Prostate gland (tissue), 2 donors: ENCODE results near the gene GAB2. TPM values are rescaled to one million over a fixed set of nuclear protein-coding genes. Genes with fewer than 3 reads are reported as not detected.

ENCODE experiments used
- DNase-seq: peaks from one replicate; pipeline ENCODE4 v3.0.0-alpha.2; 2019; ENCODE audit warnings: low spot score
- H3K27ac ChIP-seq, 2 donors: fragments of 200-600 bp; sonication (generic); 2 replicates each; pipeline ENCODE4 v1.5.1; 2017 to 2019
- H3K27me3 ChIP-seq: fragments of 200-600 bp; sonication (generic); replicated peaks from 2 replicates; pipeline ENCODE4 v1.5.1; 2019; ENCODE audit not compliant: insufficient read depth
- H3K36me3 ChIP-seq, 2 donors: fragments of 200-600 bp; sonication (generic); 1 replicate in 1 of 2; 2 replicates in 1 of 2; pipeline versions ENCODE4 v1.5.1 to v1.8.1; 2017 to 2019
- H3K4me1 ChIP-seq: fragments of 200-600 bp; sonication (generic); replicated peaks from 2 replicates; pipeline ENCODE4 v1.5.1; 2019
- H3K4me3 ChIP-seq, 2 donors: fragments of 200-600 bp; sonication (generic); 2 replicates each; pipeline ENCODE4 v1.5.1; 2017 to 2019
- H3K9me3 ChIP-seq: fragments of 200-600 bp; sonication (generic); 2 replicates; pipeline ENCODE4 v1.5.1; 2017
- CTCF ChIP-seq, 4 experiments: fragments of 200-600 bp in 2 of 4; fragments of 450-650 bp in 2 of 4; sonication (generic) in 2 of 4; IDR thresholded peaks; 1 replicate in 3 of 4; 2 replicates in 1 of 4; pipeline ENCODE4 v1.5.1; 2016 to 2019; ENCODE audit warnings: antibody characterized with exemption in 4 of 4, mild to moderate bottlenecking in 2 of 4, moderate library complexity in 2 of 4
- POLR2A ChIP-seq: fragments of 450-650 bp; IDR thresholded peaks from one replicate; pipeline ENCODE4 v1.6.1; 2016; ENCODE audit warnings: antibody characterized with exemption, mild to moderate bottlenecking
- POLR2AphosphoS5 ChIP-seq: sonication (generic); formaldehyde crosslinking; IDR thresholded peaks from one replicate; pipeline ENCODE4 v1.6.1; 2017; ENCODE audit warnings: antibody characterized with exemption
- WGBS: methylation state at CpG from one replicate; pipeline ENCODE4 v1.1.5; 2018; 5-methylcytosine and 5-hydroxymethylcytosine counted together
- intact Hi-C: fragments of 100-400 bp; cut with DNase I; formaldehyde crosslinking; loops from one replicate; pipeline ENCODE4 v1.14.2; 2022
- total RNA-seq, 2 donors: library from RNA; depleted of rRNA; stranded (reverse); fragments of >200 nt; gene quantifications; one replicate each; pipeline ENCODE4 v1.1.0, GENCODE V29; 2016

GAB2 gene
- total RNA-seq, 2 donors from 2014 or later, result 7.4 to 12.8 TPM

DNA sequence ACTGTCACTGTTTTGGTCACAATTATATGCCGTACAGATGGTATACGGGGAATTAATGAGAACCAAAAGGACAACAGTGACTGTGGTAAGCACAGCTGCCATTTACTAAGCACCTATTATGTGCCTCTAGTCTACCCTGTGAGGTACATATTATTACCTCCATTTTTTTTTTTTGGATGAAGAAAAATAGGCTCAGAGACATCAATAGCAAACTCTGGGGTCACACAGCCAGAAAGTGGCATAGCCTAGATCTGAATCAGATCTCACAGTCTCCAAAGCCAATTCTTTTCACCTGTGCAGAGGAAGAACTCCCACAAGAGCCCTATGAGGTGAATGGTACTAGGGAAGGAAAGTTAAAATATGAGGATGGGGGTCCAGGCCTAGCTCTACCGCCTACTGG lies 160.0 kb downstream of the GAB2 start:
- Histone ChIP-seq H3K9me3 (no peaks in the 10 kb centered on the region), H3K4me3 (no peak overlapping the region), H3K36me3 (no peaks in the 10 kb centered on the region), H3K27ac (no peak overlapping the region), H3K4me1 (no peaks in the 10 kb centered on the region), H3K27me3 (no peaks in the 10 kb centered on the region)
- WGBS, result 99% methylated on average over 3 of the region's 3 CpGs
- TF ChIP-seq POLR2AphosphoS5, result no peak
- no peak for TF ChIP-seq POLR2A
- TF ChIP-seq CTCF (IDR thresholded peaks at IDR 0.05), result no peak
- no peak for DNase-seq
- intact Hi-C loops, result no loop called here

- intact Hi-C loops, result no loop called here
- H3K36me3 ChIP-seq, result no peaks in the 10 kb centered on the region
- no peaks in the 10 kb centered on the region for H3K4me1 ChIP-seq
- TF ChIP-seq POLR2AphosphoS5 (no peak), POLR2A (no peak), CTCF (IDR thresholded peaks at IDR 0.05) (no peak)
- no peaks in the 10 kb centered on the region for H3K9me3 ChIP-seq
- no peak overlapping the region for H3K27ac ChIP-seq
- H3K27me3 ChIP-seq, result no peaks in the 10 kb centered on the region
- H3K4me3 ChIP-seq, result no peak overlapping the region
- 33% methylated on average over 3 of the region's 3 CpGs for WGBS
- DNase-seq, result no peak
Observed at GRCh38 chr11:78256962-78257361, 160.7 kb downstream of the GAB2 start.

- Histone ChIP-seq H3K27me3 (no peaks in the 10 kb centered on the region), H3K4me3 (no peak overlapping the region), H3K9me3 (no peaks in the 10 kb centered on the region), H3K36me3 (no peaks in the 10 kb centered on the region), H3K4me1 (no peaks in the 10 kb centered on the region), H3K27ac (no peak overlapping the region)
- TF ChIP-seq POLR2AphosphoS5, result no peak
- no peak for TF ChIP-seq CTCF (IDR thresholded peaks at IDR 0.05)
- TF ChIP-seq POLR2A, result no peak
- intact Hi-C loops, result no loop called here
- 95% methylated on average over 2 of the region's 2 CpGs for WGBS
- no peak for DNase-seq
Observed at GRCh38 chr11:78255919-78256318, 161.7 kb downstream of the GAB2 start.

- no peaks in the 10 kb centered on the region for H3K36me3 ChIP-seq
- H3K4me1 ChIP-seq, result no peaks in the 10 kb centered on the region
- DNase-seq, result no peak
- H3K27ac ChIP-seq, result no peak overlapping the region
- no peaks in the 10 kb centered on the region for H3K9me3 ChIP-seq
- no peaks in the 10 kb centered on the region for H3K27me3 ChIP-seq
- no peak for TF ChIP-seq POLR2A
- TF ChIP-seq CTCF (IDR thresholded peaks at IDR 0.05), result no peak
- TF ChIP-seq POLR2AphosphoS5, result no peak
- no peak overlapping the region for H3K4me3 ChIP-seq
- 94% methylated on average over 4 of the region's 4 CpGs for WGBS
- intact Hi-C loops, result no loop called here
Observed at GRCh38 chr11:78254268-78254667, 163.4 kb downstream of the GAB2 start.

DNA sequence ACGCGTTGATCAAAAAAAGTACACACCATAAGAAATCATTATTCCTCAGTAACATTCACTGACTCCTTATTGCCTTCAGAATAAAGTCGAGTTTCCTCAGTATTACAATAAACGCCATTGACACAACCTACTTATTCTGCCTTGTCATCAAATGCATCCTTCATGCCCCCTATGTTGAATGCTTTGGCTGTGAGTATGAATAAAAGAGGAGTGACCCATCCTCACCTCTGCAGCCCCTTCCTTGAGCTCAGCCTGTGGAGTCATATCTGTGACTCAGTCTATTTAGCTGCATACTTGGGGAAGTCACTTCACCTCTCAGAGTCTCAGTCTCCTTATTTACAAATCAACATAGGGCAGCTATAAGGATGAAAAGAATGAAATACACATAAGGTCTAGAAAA lies 163.8 kb downstream of the GAB2 start:
- Histone ChIP-seq H3K36me3 (no peaks in the 10 kb centered on the region), H3K4me1 (no peaks in the 10 kb centered on the region), H3K27ac (no peak overlapping the region), H3K27me3 (no peaks in the 10 kb centered on the region), H3K4me3 (no peak overlapping the region), H3K9me3 (no peaks in the 10 kb centered on the region)
- TF ChIP-seq POLR2AphosphoS5 (no peak), POLR2A (no peak), CTCF (IDR thresholded peaks at IDR 0.05) (no peak)
- intact Hi-C loops, result no loop called here
- 93% methylated on average over 4 of the region's 4 CpGs for WGBS
- DNase-seq, result no peak
